GM10248 (cell line): Measurements from ENCODE around the gene MADD.

Experiments used
- CTCF ChIA-PET: fragments of 300-600 bp; sonication (Branson Sonifier 250); formaldehyde crosslinking; extraction: SDS; loops from one replicate; lab custom pipeline; 2021; ENCODE audit warnings: antibody characterized with exemption; lab: Yijun Ruan, JAX
- POLR2A ChIA-PET: fragments of 350-650 bp; sonication (Branson Sonifier 250); formaldehyde crosslinking; extraction: SDS; loops from one replicate; lab custom pipeline; 2020; ENCODE audit warnings: antibody characterized with exemption; lab: Yijun Ruan, JAX
- DNase-seq: peaks from one replicate; pipeline ENCODE4 v3.0.0; 2012; ENCODE audit errors: extremely low spot score
- CTCF ChIP-seq: IDR thresholded peaks from 2 replicates; pipeline ENCODE4 v1.5.1; 2012; ENCODE audit warnings: mild to moderate bottlenecking, low read depth; ENCODE audit errors: extremely low read depth, missing control alignments, control extremely low read depth

Gene MADD

GRCh38 chr11:47280860-47281259 is 10.9 kb downstream of the MADD start:
- CTCF ChIA-PET = interaction anchor here (0.8 to 2.0 kb wide), 3 partner anchors 10 to 93 kb away, joined by 3 to 10 read pairs (median 5); no protein-coding TSS in a partner anchor
- DNase-seq = no peak
- POLR2A ChIA-PET = interaction anchor here (0.5 kb wide), 1 partner anchor 111 kb away, joined by 6 read pairs; no protein-coding TSS in a partner anchor
- no peak for TF ChIP-seq CTCF

GRCh38 chr11:47282462-47282861 is 12.5 kb downstream of the MADD start:
- CTCF ChIA-PET = interaction anchor here (1.6 kb wide), 1 partner anchor 23 kb away, joined by 4 read pairs; no protein-coding TSS in a partner anchor
- TF ChIP-seq CTCF = no peak
- POLR2A ChIA-PET = no interaction called here
- DNase-seq = no peak

- no peak for TF ChIP-seq CTCF
- DNase-seq = no peak
- POLR2A ChIA-PET = no interaction called here
- CTCF ChIA-PET = interaction anchor here (0.9 to 1.6 kb wide), 2 partner anchors 9 to 24 kb away, joined by 3 to 4 read pairs; no protein-coding TSS in a partner anchor
Observed at GRCh38 chr11:47284151-47284550, 14.2 kb downstream of the MADD start.

- CTCF ChIA-PET = interaction anchor here (1.0 to 1.3 kb wide), 2 partner anchors 14 to 15 kb away, joined by 3 to 5 read pairs; no protein-coding TSS in a partner anchor
- no peak for DNase-seq
- POLR2A ChIA-PET = no interaction called here
- TF ChIP-seq CTCF = no peak
Observed at GRCh38 chr11:47285969-47286770, 16.2 kb downstream of the MADD start.

- POLR2A ChIA-PET = no interaction called here
- no peak for DNase-seq
- CTCF ChIA-PET = no interaction called here
- no peak for TF ChIP-seq CTCF
Observed at GRCh38 chr11:47288066-47288465, 18.1 kb downstream of the MADD start.

- no peak for TF ChIP-seq CTCF
- DNase-seq = no peak
- POLR2A ChIA-PET = no interaction called here
- CTCF ChIA-PET = interaction anchor here (1.2 kb wide), 1 partner anchor 16 kb away, joined by 3 read pairs; no protein-coding TSS in a partner anchor
Observed at GRCh38 chr11:47289856-47290255, 19.9 kb downstream of the MADD start.
